ENCODE measurements around the gene ZC2HC1B.

ZC2HC1B gene

GRCh38 chr6:143936778-143937667 lies 72.7 kb downstream of the ZC2HC1B start:
- no peak for DNase-seq

GRCh38 chr6:143937668-143937970 lies 73.3 kb downstream of the ZC2HC1B start:
- DNase-seq, result no peak

- DNase-seq, result no peak
Measured at GRCh38 chr6:143939364-143939763, 75.1 kb downstream of the ZC2HC1B start.

- no peak for DNase-seq
Measured at GRCh38 chr6:143940011-143940597, 75.8 kb downstream of the ZC2HC1B start.

- no peak for DNase-seq
Measured at GRCh38 chr6:143941852-143942627, 77.8 kb downstream of the ZC2HC1B start.

GRCh38 chr6:143948208-143948607 lies 83.9 kb downstream of the ZC2HC1B start:
- DNase-seq, result no peak

GRCh38 chr6:143949535-143949934 lies 85.3 kb downstream of the ZC2HC1B start:
- no peak for DNase-seq

GRCh38 chr6:143949962-143950361 lies 85.7 kb downstream of the ZC2HC1B start:
- no peak for DNase-seq

GRCh38 chr6:143950875-143951274 lies 86.6 kb downstream of the ZC2HC1B start:
- no peak for DNase-seq

GRCh38 chr6:143952060-143952778 lies 87.9 kb downstream of the ZC2HC1B start:
- DNase-seq, result no peak

GRCh38 chr6:143952947-143953701 lies 88.8 kb downstream of the ZC2HC1B start:
- DNase-seq, result no peak

- DNase-seq, result no peak
Measured at GRCh38 chr6:143953922-143954321, 89.6 kb downstream of the ZC2HC1B start.

- no peak for DNase-seq
Measured at GRCh38 chr6:143955971-143956370, 91.7 kb downstream of the ZC2HC1B start.

- no peak for DNase-seq
Measured at GRCh38 chr6:143957679-143958274, 93.5 kb downstream of the ZC2HC1B start.

- DNase-seq, result no peak
Measured at GRCh38 chr6:143958839-143959399, 94.6 kb downstream of the ZC2HC1B start.

- DNase-seq, result no peak
Measured at GRCh38 chr6:143959927-143960326, 95.7 kb downstream of the ZC2HC1B start.

GRCh38 chr6:143961066-143961465 lies 96.8 kb downstream of the ZC2HC1B start:
- DNase-seq, result no peak

GRCh38 chr6:143961886-143962878 lies 97.9 kb downstream of the ZC2HC1B start:
- no peak for DNase-seq

GRCh38 chr6:143963158-143963919 lies 99.1 kb downstream of the ZC2HC1B start:
- no peak for DNase-seq
